Neuronal stem cell (in vitro differentiated cells): ENCODE measurements around the gene FOXJ1.

ENCODE experiments used
- DNase-seq: peaks from one replicate; pipeline ENCODE4 v3.0.0-alpha.2; 2013; ENCODE audit warnings: low spot score
- H2AFZ ChIP-seq: one replicate; pipeline ENCODE4 v1.6.1; 2013; ENCODE audit warnings: mild to moderate bottlenecking, low read length, inconsistent platforms
- H2AK5ac ChIP-seq: 2 replicates; pipeline ENCODE4 v1.6.1; 2013; ENCODE audit warnings: low read depth, mild to moderate bottlenecking, inconsistent platforms, low read length, moderate library complexity, mixed read lengths
- H2BK120ac ChIP-seq: 2 replicates; pipeline ENCODE4 v1.6.1; 2013; ENCODE audit warnings: low read depth, mild to moderate bottlenecking, inconsistent platforms, low read length, moderate library complexity, mixed read lengths
- H2BK12ac ChIP-seq: one replicate; pipeline ENCODE4 v1.6.1; 2013; ENCODE audit warnings: low read length, inconsistent platforms
- H2BK15ac ChIP-seq: 2 replicates; pipeline ENCODE4 v1.6.1; 2013; ENCODE audit warnings: mild to moderate bottlenecking, low read length, inconsistent platforms, mixed read lengths
- H2BK5ac ChIP-seq: one replicate; pipeline ENCODE4 v1.6.1; 2013; ENCODE audit warnings: inconsistent platforms, mild to moderate bottlenecking, low read length, moderate library complexity
- H3K14ac ChIP-seq: one replicate; pipeline ENCODE4 v1.6.1; 2013; ENCODE audit warnings: low read length, inconsistent platforms
- H3K18ac ChIP-seq: 2 replicates; pipeline ENCODE4 v1.6.1; 2013; ENCODE audit warnings: low read length, inconsistent platforms
- H3K23ac ChIP-seq: 2 replicates; pipeline ENCODE4 v1.6.1; 2013; ENCODE audit warnings: low read depth, mild to moderate bottlenecking, mixed read lengths, low read length, inconsistent platforms; ENCODE audit not compliant: poor library complexity
- H3K27ac ChIP-seq: replicated peaks from 3 replicates; pipeline ENCODE4 v1.5.1; 2013; ENCODE audit warnings: low read length, inconsistent platforms
- H3K27me3 ChIP-seq, 3 experiments: 2 replicates each; pipeline ENCODE4 v1.6.1; 2013; ENCODE audit warnings: low read length in 3 of 3, mild to moderate bottlenecking in 2 of 3, inconsistent platforms in 1 of 3, low read depth in 1 of 3, mixed read lengths in 1 of 3, moderate library complexity in 1 of 3; ENCODE audit not compliant: control insufficient read depth in 3 of 3, insufficient read depth in 3 of 3
- H3K36me3 ChIP-seq, 2 donors: replicated peaks in 1 of 2; 2 replicates each; pipeline ENCODE4 v1.6.1; 2013; ENCODE audit warnings: low read length in 2 of 2; ENCODE audit not compliant: control insufficient read depth in 2 of 2, insufficient read depth in 2 of 2
- H3K4ac ChIP-seq: 2 replicates; pipeline ENCODE4 v1.6.1; 2013; ENCODE audit warnings: inconsistent platforms, mild to moderate bottlenecking, low read length, moderate library complexity
- H3K4me1 ChIP-seq, 2 donors: 1 replicate in 1 of 2; 2 replicates in 1 of 2; pipeline ENCODE4 v1.6.1; 2013; ENCODE audit warnings: low read length in 2 of 2, low read depth in 1 of 2; ENCODE audit not compliant: control insufficient read depth in 2 of 2, insufficient read depth in 1 of 2
- H3K4me2 ChIP-seq: one replicate; pipeline ENCODE4 v1.6.1; 2013; ENCODE audit warnings: mild to moderate bottlenecking, low read length, inconsistent platforms; ENCODE audit not compliant: insufficient read depth, poor library complexity, severe bottlenecking
- H3K4me3 ChIP-seq, 2 donors: 2 replicates each; pipeline ENCODE4 v1.5.1; 2013; ENCODE audit warnings: low read length in 2 of 2, mild to moderate bottlenecking in 2 of 2, inconsistent platforms in 1 of 2, moderate library complexity in 1 of 2
- H3K79me1 ChIP-seq: one replicate; pipeline ENCODE4 v1.6.1; 2013; ENCODE audit warnings: low read depth, mild to moderate bottlenecking, inconsistent platforms, low read length, moderate library complexity
- H3K9ac ChIP-seq: one replicate; pipeline ENCODE4 v1.6.1; 2013; ENCODE audit warnings: mild to moderate bottlenecking, low read depth, low read length, inconsistent platforms; ENCODE audit not compliant: poor library complexity
- H3K9me3 ChIP-seq, 2 donors: replicated peaks in 1 of 2; 2 replicates each; pipeline versions ENCODE3 to v1.6.1; 2013; ENCODE audit warnings: low read length in 2 of 2, mild to moderate bottlenecking in 2 of 2, inconsistent platforms in 1 of 2, low read depth in 1 of 2, mixed read lengths in 1 of 2, moderate library complexity in 1 of 2; ENCODE audit not compliant: control insufficient read depth in 2 of 2, insufficient read depth in 1 of 2
- H4K8ac ChIP-seq: one replicate; pipeline ENCODE4 v1.6.1; 2013; ENCODE audit warnings: low read depth, mild to moderate bottlenecking, inconsistent platforms, low read length, moderate library complexity
- H4K91ac ChIP-seq: one replicate; pipeline ENCODE4 v1.6.1; 2013; ENCODE audit warnings: low read length, low read depth, mild to moderate bottlenecking, inconsistent platforms; ENCODE audit not compliant: poor library complexity
- WGBS, 2 donors: extraction: QIAGEN DNeasy Blood & Tissue Kit; methylation state at CpG; one replicate each; pipeline ENCODE4 v1.1.7; 2013; ENCODE audit warnings: missing lambda C conversion rate in 2 of 2, mixed read lengths in 1 of 2; ENCODE audit not compliant: insufficient read length in 2 of 2, insufficient replicate concordance in 1 of 2; ENCODE audit errors: extremely low coverage in 2 of 2; 5-methylcytosine and 5-hydroxymethylcytosine counted together

The FOXJ1 gene

DNA sequence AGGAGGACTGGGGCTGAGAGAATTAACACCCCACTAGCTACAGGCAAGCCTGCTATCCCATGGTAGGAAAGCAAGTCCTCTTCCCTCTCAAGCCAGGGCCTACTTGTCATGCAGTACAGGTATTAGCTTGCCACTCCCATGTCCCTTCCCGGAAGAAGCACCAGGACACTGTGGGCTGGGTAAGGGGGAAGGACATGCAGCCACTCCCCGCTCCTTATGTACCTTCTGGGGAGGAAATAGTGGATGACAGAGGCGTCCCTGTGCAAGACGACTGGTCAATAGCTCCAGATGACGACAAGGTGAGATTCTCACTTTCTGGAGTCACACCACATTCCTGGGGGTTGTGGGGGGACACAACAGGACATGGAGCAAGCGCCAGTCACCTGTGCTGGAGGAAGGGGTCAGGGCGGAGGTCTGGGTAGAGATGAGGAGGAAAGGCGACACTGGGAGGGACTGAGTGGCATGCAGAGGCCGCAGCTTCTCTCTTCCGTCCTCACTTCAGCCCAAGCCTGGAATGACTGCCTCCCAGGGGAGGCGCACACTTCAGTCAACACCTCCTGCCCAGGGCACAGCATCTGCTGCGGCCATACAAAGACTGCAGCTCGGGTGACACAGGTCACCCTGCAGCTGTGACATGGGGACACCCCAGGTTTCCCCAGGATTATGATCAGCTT is 15.1 kb upstream of the FOXJ1 start:
- Histone ChIP-seq H2AFZ (no peak overlapping the region), H2BK120ac (no peak overlapping the region), H2BK15ac (no peak overlapping the region), H3K4me2 (no peak overlapping the region), H2BK5ac (no peak overlapping the region), H3K14ac (no peak overlapping the region), H4K8ac (no peak overlapping the region), H3K9ac (no peak overlapping the region), H3K27ac (no peak overlapping the region), H2BK12ac (no peak overlapping the region), H3K4ac (no peak overlapping the region), H3K79me1 (no peaks in the 10 kb centered on the region), H3K23ac (no peak overlapping the region), H3K18ac (no peak overlapping the region), H3K36me3 (peaks cover 9 to 98% of the 10 kb centered on the region in 2 donors), H3K27me3 (no peaks in the 10 kb centered on the region), H2AK5ac (no peak overlapping the region), H4K91ac (no peak overlapping the region), H3K4me1 (peaks cover 0 to 2% of the 10 kb centered on the region in 2 donors), H3K9me3 (no peaks in the 10 kb centered on the region), H3K4me3 (peak overlapping the region in 1 of 2 donors; percentile 42)
- no CpG with 5 or more reads among the region's 13 CpGs for WGBS, 2 donors
- no peak for DNase-seq

DNA sequence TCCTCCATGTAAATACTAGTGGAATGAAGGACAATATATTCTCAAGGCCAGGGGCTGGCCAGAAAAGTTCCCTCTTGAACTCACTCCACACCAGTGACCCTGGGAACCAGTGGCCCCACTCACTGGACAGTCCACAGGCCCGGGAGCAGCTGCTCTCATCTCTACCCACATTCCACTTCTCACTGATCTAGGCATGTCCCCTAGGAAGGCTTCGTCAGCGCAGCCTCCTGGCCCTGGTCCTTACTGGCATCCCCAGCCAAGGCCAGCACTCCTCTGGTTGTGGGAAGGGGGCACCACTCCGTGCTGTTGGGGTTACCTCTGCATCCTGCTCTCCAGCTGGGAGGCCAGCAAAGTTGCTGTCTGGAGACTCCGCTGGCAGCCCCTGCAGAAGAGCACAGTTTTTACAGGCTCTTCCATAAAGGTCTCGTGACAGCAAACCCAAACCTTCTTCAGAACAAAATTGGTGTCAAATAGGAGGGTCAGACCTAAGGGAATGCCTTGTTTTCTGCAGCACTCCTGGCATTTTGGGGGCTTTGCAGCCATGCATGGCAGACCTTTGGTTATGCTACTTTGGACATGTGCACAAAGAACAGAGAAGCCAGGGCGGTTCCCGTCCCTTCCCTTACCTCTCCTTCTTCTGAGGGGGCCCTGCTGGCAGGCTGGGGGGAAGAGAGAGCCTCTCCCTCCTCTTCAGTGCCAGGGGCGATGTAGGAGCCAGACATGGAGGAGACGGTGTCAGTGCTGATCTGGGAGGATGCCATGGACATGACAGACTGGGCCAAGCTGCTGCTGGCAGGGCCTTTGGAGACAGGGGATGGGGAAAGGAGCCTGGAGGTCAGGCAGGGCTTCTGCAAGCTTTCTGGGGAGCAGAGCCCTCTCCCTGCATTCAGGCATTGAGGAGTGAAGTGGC is 14.1 kb upstream of the FOXJ1 start:
- no peak overlapping the region for H2BK15ac ChIP-seq
- WGBS, 2 donors: no CpG with 5 or more reads among the region's 10 CpGs
- H3K14ac ChIP-seq: no peak overlapping the region
- no peak overlapping the region for H2BK5ac ChIP-seq
- no peak overlapping the region for H3K4me2 ChIP-seq
- no peaks in the 10 kb centered on the region for H3K79me1 ChIP-seq
- H3K4me1 ChIP-seq: peaks cover 0 to 2% of the 10 kb centered on the region in 2 donors
- no peak overlapping the region for H3K27ac ChIP-seq
- H3K9ac ChIP-seq: no peak overlapping the region
- H3K4me3 ChIP-seq: no peak overlapping the region
- H4K91ac ChIP-seq: no peak overlapping the region
- H2BK12ac ChIP-seq: no peak overlapping the region
- DNase-seq: no peak
- no peak overlapping the region for H3K18ac ChIP-seq
- H2AK5ac ChIP-seq: no peak overlapping the region
- H3K27me3 ChIP-seq: no peaks in the 10 kb centered on the region
- no peak overlapping the region for H2AFZ ChIP-seq
- H3K23ac ChIP-seq: peak overlapping the region; percentile 52
- no peak overlapping the region for H2BK120ac ChIP-seq
- H3K4ac ChIP-seq: no peak overlapping the region
- H3K9me3 ChIP-seq: no peaks in the 10 kb centered on the region
- H4K8ac ChIP-seq: no peak overlapping the region
- H3K36me3 ChIP-seq: peaks cover 9 to 95% of the 10 kb centered on the region in 2 donors

DNA sequence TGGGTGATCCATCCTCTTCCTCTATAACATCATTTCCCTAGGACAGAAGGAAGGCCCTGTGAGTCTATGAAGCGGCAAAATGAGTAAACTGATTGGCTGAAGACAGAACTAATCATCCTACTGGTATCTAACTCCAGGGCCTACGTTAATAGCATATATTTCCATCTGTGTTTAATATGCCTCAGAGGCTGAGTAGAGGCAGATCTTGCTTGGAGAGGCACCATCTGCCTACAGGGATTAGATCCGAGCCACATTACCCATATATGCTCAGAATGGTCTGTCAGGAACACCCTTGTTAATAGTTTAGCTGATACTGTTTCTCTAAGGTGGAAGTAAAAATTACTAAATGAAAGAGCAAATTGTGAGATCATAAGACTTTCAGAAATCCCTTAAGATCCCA is 13.2 kb upstream of the FOXJ1 start:
- peaks cover 0 to 2% of the 10 kb centered on the region in 2 donors for H3K4me1 ChIP-seq
- no peak overlapping the region for H4K91ac ChIP-seq
- no peak overlapping the region for H3K14ac ChIP-seq
- no peak overlapping the region for H3K4me3 ChIP-seq
- no peaks in the 10 kb centered on the region for H3K79me1 ChIP-seq
- no peak overlapping the region for H3K27ac ChIP-seq
- no peak overlapping the region for H2BK5ac ChIP-seq
- H3K9me3 ChIP-seq: no peaks in the 10 kb centered on the region
- H2AK5ac ChIP-seq: no peak overlapping the region
- no peak overlapping the region for H3K23ac ChIP-seq
- no peak overlapping the region for H2BK15ac ChIP-seq
- H3K18ac ChIP-seq: no peak overlapping the region
- no peak overlapping the region for H4K8ac ChIP-seq
- no peak overlapping the region for H2BK12ac ChIP-seq
- H2AFZ ChIP-seq: no peak overlapping the region
- no peak overlapping the region for H3K4ac ChIP-seq
- H3K4me2 ChIP-seq: no peak overlapping the region
- no peak overlapping the region for H3K9ac ChIP-seq
- H3K36me3 ChIP-seq: peaks cover 9 to 87% of the 10 kb centered on the region in 2 donors
- H2BK120ac ChIP-seq: no peak overlapping the region
- no CpG with 5 or more reads among the region's 3 CpGs for WGBS, 2 donors
- H3K27me3 ChIP-seq: no peaks in the 10 kb centered on the region
- no peak for DNase-seq

DNA sequence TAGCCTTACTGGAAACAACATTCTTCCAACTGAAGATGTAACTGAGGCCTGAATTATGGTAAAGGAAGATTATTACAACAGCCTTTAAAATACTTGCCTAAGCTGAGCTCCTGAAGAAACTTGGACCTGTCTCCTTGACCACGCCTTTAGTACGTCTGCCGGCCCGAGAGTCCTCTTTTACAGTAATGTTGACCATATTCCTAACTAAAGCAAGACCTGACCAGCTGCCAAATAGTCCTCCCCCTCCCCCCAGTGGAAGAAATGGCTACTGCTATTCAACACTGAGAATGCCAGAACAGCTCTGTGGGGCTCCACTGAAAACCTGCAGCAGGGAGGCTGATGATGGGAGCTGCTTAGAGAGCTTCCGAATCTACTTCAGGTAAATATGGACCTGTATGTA is 12.6 kb upstream of the FOXJ1 start:
- Histone ChIP-seq H2BK120ac (no peak overlapping the region), H2BK12ac (no peak overlapping the region), H4K8ac (no peak overlapping the region), H2BK5ac (no peak overlapping the region), H2AFZ (no peak overlapping the region), H4K91ac (no peak overlapping the region), H3K9me3 (no peaks in the 10 kb centered on the region), H3K4me1 (peaks cover 0 to 2% of the 10 kb centered on the region in 2 donors), H3K14ac (no peak overlapping the region), H3K18ac (no peak overlapping the region), H3K36me3 (peaks cover 7 to 87% of the 10 kb centered on the region in 2 donors), H3K4me3 (no peak overlapping the region), H3K23ac (no peak overlapping the region), H3K4me2 (no peak overlapping the region), H3K79me1 (peaks cover 1% of the 10 kb centered on the region), H2BK15ac (no peak overlapping the region), H3K9ac (no peak overlapping the region), H2AK5ac (no peak overlapping the region), H3K4ac (no peak overlapping the region), H3K27ac (no peak overlapping the region), H3K27me3 (no peaks in the 10 kb centered on the region)
- WGBS, 2 donors: no CpG with 5 or more reads among the region's 5 CpGs
- DNase-seq: no peak
